Lower leg skin (tissue), 4 donors: ENCODE data around the gene HBEGF. TPM values are rescaled to one million over a fixed set of nuclear protein-coding genes. Genes with fewer than 3 reads are reported as not detected.
A peak's percentile ranks its signal among the peaks of the same experiment; 100 is the strongest.

Experiments used
- DNase-seq, 2 donors: peaks; one replicate each; pipeline ENCODE4 v3.0.0-alpha.2; 2019; ENCODE audit warnings: low spot score in 2 of 2
- H3K4me3 ChIP-seq: fragments of 200-600 bp; sonication (generic); 2 replicates; pipeline ENCODE4 v1.5.1; 2017; ENCODE audit warnings: mild to moderate bottlenecking, low read depth; ENCODE audit not compliant: poor library complexity, severe bottlenecking
- CTCF ChIP-seq, 3 donors: fragments of 450-650 bp; IDR thresholded peaks; one replicate each; pipeline ENCODE4 v1.5.1; 2016; ENCODE audit warnings: antibody characterized with exemption in 3 of 3, mild to moderate bottlenecking in 3 of 3, moderate library complexity in 2 of 3
- POLR2A ChIP-seq, 2 donors: fragments of 450-650 bp; IDR thresholded peaks; one replicate each; pipeline ENCODE4 v1.6.1; 2016 to 2017; ENCODE audit warnings: antibody characterized with exemption in 2 of 2, mild to moderate bottlenecking in 1 of 2, moderate library complexity in 1 of 2
- WGBS, 2 donors: methylation state at CpG; one replicate each; pipeline ENCODE4 v1.1.5; 2018; 5-methylcytosine and 5-hydroxymethylcytosine counted together
- intact Hi-C: fragments of 100-400 bp; cut with DNase I; formaldehyde crosslinking; loops from one replicate; pipeline ENCODE4 v1.15.0; 2023; ENCODE audit warnings: low total_unique reads
- total RNA-seq, 4 donors: library from RNA; depleted of rRNA; stranded (reverse); fragments of >200 nt; gene quantifications; one replicate each; pipeline ENCODE4 v1.1.0, GENCODE V29; 2016

Gene HBEGF
- total RNA-seq, 4 donors from 2014 or later = 16.6 to 24.3 (median 18.4) TPM

GRCh38 chr5:140355546-140355945, 9.1 kb upstream of the HBEGF start:
- WGBS, 2 donors = 84 to 89% methylated on average over 7 of the region's 7 CpGs
- intact Hi-C loops = no loop called here
- TF ChIP-seq CTCF (IDR thresholded peaks at IDR 0.05) = no peak
- TF ChIP-seq POLR2A (IDR thresholded peaks at IDR 0.05) = no peak
- no peak for DNase-seq
- H3K4me3 ChIP-seq = no peak overlapping the region

DNA sequence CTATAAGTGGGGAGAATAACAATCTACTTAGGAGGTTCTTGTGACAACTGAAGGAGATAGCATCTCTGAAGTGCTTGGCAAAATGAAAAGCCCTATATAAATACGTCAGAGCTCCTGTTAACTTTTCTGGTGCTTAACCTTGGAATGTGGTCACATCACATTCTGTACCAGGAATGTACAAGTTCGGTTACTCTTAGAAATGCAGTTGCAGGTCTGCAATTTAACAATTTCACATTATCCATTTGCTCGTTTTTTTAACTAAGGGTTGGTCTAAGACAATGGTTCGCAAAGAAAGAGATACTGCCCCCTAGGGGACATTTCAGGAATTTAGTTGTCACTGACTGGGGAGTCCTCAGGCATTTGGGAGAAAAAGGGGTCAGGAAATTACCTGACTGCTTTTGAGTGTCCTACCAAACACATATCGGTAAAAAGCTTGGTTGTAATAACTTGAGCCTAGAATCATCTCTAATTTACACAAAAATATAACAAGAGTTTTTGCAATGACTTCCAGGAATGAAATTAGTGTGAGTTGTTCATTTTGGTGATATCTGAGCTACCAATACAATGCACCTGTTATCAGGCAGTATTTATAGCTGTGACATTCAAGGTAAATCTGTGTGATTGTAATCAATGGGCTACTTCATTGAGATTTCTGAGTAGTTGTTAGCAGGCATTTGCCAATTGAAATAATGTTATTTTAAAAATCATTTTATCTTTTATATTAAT, 5.4 kb upstream of the HBEGF start:
- H3K4me3 ChIP-seq = no peak overlapping the region
- TF ChIP-seq CTCF (IDR thresholded peaks at IDR 0.05) = peak in 1 of 3 donors; percentile 69
- no peak for TF ChIP-seq POLR2A (IDR thresholded peaks at IDR 0.05)
- WGBS, 2 donors = 3% methylated on average over 5 of the region's 5 CpGs
- peak in 1 of 2 donors; percentile 67 for DNase-seq
- intact Hi-C loops = loop anchor here (5.0 kb wide), 1 partner anchor 109 kb away; no protein-coding TSS in a partner anchor

DNA sequence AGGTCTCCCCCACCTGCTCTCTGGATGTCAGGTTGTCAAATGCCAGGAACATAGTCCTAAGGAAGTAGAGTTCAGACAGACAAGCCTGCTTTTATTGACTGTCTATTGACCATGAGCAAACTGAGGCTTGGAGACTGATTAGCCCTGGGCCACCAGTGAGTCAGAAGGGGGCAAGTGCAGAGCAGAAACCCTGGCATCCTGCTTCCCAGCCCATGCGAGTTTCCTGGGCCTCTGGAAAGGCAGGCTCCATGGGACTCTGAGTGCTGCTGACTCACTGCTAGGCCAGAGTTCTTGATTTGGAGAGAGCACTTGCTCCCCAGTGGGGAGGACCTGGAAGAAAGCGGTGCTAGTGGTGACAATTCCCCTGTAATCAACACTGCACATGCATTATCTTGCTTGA, 2.8 kb upstream of the HBEGF start:
- DNase-seq = no peak
- intact Hi-C loops = no loop called here
- no peak for TF ChIP-seq POLR2A (IDR thresholded peaks at IDR 0.05)
- TF ChIP-seq CTCF (IDR thresholded peaks at IDR 0.05) = no peak
- WGBS, 2 donors = 82 to 85% methylated on average over 2 of the region's 2 CpGs
- no peak overlapping the region for H3K4me3 ChIP-seq

DNA sequence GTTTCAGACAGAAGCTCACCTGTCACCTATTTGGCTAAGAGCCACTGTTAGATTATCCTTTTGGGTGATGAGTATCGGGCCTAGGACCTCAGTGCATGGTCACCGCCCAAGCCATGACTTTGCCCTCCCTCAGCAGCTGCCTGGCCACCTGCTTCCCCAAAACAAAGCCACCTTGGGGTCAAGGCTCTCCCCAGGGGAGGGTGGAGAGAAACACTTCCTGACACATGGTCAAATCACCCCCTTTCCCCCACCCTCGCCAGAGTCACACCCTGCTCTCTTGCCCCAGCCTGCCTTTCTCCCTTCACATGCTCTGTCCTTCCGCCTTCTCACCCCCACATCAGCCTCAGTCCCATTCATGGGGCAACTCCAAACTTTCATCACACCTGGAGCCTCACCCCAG, 1.7 kb upstream of the HBEGF start:
- intact Hi-C loops = no loop called here
- no peak for TF ChIP-seq CTCF (IDR thresholded peaks at IDR 0.05)
- TF ChIP-seq POLR2A (IDR thresholded peaks at IDR 0.05) = no peak
- no peak overlapping the region for H3K4me3 ChIP-seq
- 41 to 50% methylated on average over 4 of the region's 4 CpGs for WGBS, 2 donors
- no peak for DNase-seq

GRCh38 chr5:140347360-140347759, 957 bp upstream of the HBEGF start:
- no peak for DNase-seq
- 5 to 16% methylated on average over 2 of the region's 2 CpGs for WGBS, 2 donors
- TF ChIP-seq POLR2A (IDR thresholded peaks at IDR 0.05) (no peak), CTCF (IDR thresholded peaks at IDR 0.05) (no peak)
- H3K4me3 ChIP-seq = no peak overlapping the region
- intact Hi-C loops = no loop called here

DNA sequence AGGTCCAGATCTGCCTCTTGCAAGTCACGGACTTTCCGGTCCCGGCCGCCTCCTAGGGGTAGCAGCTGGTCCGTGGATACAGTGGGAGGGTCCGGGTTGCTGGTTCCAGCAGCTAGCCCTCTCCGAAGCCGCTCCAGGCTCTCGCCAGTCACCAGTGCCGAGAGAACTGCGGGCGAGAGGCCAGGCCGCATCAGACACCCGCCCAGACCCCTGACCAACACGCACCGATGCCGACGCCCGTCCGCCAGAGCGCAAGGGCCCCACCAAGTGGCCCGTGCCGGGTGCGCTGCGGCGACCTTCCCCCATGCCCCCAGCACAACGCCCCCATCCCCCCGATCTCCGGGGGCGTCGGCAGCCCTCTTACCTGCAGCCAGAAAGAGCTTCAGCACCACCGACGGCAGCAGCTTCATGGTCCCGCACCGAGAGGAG, 470 bp downstream of the HBEGF start:
- 2 to 4% methylated on average over 24 to 25 of the region's 35 CpGs for WGBS, 2 donors
- peak in 1 of 2 donors; percentile 91 for DNase-seq
- TF ChIP-seq CTCF (IDR thresholded peaks at IDR 0.05) (no peak), POLR2A (IDR thresholded peaks at IDR 0.05) (no peak)
- intact Hi-C loops = no loop called here
- peak overlapping the region; percentile 32 for H3K4me3 ChIP-seq
